ENCODE results near the gene KLHDC1.
A peak's percentile ranks its signal among the peaks of the same experiment; 100 is the strongest.
"Not testable (repeated sequence)": the region's sequence is repeated elsewhere in the genome, so short reads cannot be mapped to it uniquely, and the experiment has no call there.

The KLHDC1 gene, protein sequence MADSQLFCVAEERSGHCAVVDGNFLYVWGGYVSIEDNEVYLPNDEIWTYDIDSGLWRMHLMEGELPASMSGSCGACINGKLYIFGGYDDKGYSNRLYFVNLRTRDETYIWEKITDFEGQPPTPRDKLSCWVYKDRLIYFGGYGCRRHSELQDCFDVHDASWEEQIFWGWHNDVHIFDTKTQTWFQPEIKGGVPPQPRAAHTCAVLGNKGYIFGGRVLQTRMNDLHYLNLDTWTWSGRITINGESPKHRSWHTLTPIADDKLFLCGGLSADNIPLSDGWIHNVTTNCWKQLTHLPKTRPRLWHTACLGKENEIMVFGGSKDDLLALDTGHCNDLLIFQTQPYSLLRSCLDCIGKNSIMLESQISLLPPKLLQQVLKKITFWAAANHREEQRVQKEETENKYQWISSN

DNA sequence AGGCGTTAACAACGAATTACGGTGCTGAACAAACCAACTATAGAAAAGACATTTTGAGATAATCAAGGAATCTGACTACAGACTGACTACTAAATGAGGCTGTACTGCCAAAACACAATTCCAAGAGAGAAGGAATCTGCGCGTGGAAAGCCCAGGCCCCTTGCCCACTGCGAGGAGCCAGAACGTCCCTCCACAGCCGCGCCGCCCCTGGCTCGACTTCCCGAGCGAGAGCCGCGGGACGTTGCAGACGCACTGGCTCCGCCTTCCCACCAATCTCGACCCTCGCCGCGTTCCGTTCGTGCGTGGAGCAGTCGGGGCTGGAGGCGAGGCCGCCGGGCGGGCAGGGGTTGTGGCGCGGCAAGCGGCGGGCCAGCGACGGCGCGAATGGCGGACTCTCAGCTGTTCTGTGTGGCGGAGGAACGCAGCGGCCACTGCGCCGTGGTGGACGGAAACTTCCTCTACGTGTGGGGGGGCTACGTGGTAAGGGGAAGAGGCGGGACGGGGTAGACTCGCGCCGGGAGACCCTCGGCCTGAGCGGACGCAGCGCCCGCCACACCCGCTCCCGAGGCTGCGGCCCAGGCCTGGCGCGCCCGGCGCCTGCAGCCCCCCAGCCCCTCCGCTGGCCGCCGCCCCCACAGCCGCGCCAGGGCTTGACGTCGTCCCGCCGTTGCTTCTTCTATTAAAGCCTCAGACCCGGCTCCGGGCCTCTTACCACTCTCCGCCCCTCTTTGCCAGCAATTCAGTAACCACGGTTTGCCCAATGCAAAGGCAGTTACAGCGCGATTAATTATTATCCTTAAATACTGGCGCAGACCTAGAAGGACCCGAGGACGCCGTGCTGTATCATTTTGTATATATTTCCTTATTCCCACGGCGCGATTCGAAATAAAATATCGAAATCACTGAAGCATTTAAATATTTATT is at the start of gene KLHDC1:
KLHDC1 (plus strand) TSS at position 310 of the 924 bp plus-strand sequence; CDS start at position 385, 75 bp downstream.
- peak; percentile 91 for DNase-seq

DNA sequence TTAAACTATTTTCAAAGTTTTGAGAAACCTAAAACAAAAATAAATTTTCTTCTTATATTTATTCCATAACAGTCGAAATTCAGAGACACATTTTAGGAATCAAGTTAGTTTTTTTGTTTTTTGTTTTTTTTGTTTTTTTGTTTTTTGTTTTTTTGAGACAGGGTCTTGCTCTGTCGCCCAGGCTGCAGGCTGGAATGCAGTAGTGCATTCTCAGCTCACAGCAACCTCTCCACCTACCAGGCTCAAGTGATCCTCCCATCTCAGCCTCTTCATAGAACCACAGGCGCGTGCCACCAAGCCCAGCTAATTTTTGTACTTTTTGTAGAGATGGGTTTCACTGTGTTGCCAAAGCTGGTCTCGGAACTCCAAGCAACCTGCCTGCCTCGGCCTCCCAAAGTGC is 39.4 kb upstream of the KLHDC1 start:
- no peak for DNase-seq

- no peak for DNase-seq
These were observed 38.4 kb upstream of the KLHDC1 start for GRCh38 chr14:49654511-49654910.

- DNase-seq: not testable (repeated sequence)
These were observed 35.4 kb upstream of the KLHDC1 start for GRCh38 chr14:49657500-49657899.

- no peak for DNase-seq
These were observed 33.1 kb upstream of the KLHDC1 start for GRCh38 chr14:49659526-49660455.

- DNase-seq: no peak
These were observed 22.4 kb upstream of the KLHDC1 start for GRCh38 chr14:49670475-49670874.

GRCh38 chr14:49673586-49673985 is 19.3 kb upstream of the KLHDC1 start:
- no peak for DNase-seq

- DNase-seq: no peak
These were observed 15.3 kb upstream of the KLHDC1 start for GRCh38 chr14:49677643-49678042.

DNA sequence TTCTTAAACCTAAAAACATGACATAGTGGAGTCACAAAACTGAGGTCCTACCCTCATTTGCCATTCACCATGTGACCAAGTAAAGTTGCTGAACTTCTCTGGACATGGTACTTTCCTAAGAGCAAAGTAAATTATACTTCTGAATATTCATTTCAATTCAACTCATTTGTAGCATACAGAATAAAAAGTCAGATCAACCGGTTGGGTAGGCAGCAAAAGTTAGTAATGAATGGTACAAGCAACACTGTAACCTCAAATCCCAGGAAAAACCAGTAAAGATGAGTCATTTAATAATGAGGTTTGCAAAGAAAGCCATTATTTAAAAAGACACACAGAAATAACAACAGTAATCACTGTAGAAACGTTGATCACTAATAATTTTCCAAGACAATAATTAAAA is 13.6 kb upstream of the KLHDC1 start:
- DNase-seq: no peak

- DNase-seq: no peak
These were observed 6.5 kb upstream of the KLHDC1 start for GRCh38 chr14:49686425-49686824.

DNA sequence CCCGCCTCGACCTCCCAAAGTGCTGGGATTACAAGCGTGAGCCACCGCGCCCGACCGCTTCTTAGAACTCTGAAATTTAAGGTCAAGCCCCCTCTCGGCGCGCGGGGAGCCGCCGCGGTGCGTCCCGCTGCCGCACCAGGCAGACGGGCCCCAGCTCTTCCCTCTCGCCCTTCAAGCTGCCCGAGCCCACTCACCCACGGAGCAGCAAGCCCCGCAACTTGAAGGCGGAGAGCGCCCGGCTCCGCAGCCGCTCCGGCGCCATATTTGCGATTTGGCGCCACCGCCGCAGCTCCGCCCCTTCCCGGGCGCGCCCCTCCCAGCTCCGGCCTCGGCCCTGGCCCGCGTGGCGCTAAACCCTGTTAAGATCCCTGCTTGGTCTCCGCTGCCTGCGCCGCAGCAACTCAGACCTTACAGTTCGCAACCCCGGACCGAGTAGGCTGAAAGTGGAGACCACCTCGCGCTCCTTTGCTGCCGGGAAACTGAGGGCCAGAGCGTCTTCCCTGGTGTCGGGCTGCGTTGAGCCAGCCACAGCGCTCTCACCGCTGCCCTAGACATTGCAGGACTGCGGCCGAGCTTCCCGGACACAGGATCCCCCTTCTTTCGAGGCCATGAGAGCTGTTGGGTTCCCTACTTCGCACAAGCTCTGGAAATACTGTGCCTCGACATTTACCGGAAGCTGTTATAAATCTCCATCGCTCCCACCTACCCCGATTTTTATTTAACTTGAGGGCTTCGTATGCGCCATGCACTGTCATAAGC is 4.8 kb upstream of the KLHDC1 start, which contains the start of gene POLE2:
POLE2 (minus strand) TSS at position 273 of the 759 bp plus-strand sequence; CDS start at position 262, 11 bp downstream.
- DNase-seq: peak; percentile 97

DNA sequence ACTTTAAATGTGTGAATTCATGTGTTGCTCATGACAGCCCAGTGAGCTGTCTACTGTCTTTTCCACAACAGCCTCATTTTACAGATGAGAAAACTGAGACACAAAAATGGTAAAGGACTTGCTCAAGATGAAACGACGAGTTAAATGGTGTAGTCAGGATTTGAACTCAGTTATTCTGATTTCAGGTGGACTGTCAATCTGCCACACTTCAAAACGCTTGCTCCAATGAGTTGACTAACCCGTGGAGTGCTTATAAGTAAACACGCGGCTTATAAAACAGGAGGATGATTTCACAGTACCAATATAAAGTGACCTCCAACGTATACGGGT is 4.3 kb upstream of the KLHDC1 start:
- DNase-seq: no peak

GRCh38 chr14:49691031-49691430 is 1.9 kb upstream of the KLHDC1 start:
- DNase-seq: no peak

DNA sequence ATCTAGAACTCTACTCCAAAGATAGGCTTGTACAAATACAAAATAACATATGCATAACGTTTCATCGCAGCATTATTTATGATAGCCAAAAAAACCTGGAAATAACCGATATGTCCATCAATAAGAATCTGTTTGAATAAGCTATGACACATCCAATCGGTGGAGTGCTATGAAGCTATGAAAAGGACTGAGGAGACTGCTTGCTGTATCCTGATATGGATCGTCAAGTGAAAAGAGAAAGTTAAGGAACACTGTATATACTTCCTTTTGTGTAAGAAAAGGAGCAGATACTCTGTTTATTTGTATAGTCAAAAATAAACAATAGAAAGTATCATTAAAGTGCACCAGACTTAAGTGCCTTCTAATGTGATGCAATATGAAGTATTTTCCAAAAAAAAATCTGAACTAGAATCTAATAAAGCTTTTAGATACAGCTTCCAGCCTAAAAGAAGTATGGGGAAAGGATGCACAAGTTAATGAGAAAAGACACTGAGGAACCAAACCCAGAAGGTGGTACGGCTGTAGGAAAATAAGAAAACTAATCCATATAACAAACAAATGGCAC is 645 bp upstream of the KLHDC1 start:
- DNase-seq: no peak

GRCh38 chr14:49693735-49694124 is 810 bp downstream of the KLHDC1 start:
- DNase-seq: not testable (repeated sequence)

GRCh38 chr14:49702725-49703124 is 9.8 kb downstream of the KLHDC1 start:
- DNase-seq: no peak

DNA sequence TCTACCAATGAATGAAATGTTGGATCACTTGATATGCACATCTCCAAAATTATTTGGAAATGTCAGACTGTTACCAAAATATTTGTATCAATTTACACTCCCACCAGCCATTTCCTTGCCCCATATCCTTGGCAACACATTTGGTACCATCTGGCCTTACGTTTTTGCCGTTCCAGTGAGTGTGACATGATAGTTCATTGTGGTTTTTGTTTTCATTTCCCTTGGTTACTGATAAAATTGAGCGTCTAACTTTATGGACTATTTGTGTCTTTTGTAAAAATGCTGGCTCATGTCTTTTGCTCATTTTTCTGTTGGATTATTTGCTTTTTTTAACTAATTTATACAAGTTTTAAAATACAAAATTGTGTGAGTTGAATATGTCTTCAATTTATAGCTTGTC is 11.0 kb downstream of the KLHDC1 start:
- no peak for DNase-seq

- not testable (repeated sequence) for DNase-seq
These were observed 11.6 kb downstream of the KLHDC1 start for GRCh38 chr14:49704471-49704870.

GRCh38 chr14:49710993-49711392 is 18.1 kb downstream of the KLHDC1 start:
- DNase-seq: not testable (repeated sequence)

- no peak for DNase-seq
These were observed 27.8 kb downstream of the KLHDC1 start for GRCh38 chr14:49720744-49721143.

- DNase-seq: not testable (repeated sequence)
These were observed 29.0 kb downstream of the KLHDC1 start for GRCh38 chr14:49721733-49722435.
